COR-L47 (cell line): ENCODE measurements around the gene IL12RB2.

Experiments
- DNase-seq: peaks from one replicate; lab custom pipeline; 2025; lab: John Stamatoyannopoulos, UW

Gene IL12RB2

GRCh38 chr1:67347688-67348472, 40.2 kb downstream of the IL12RB2 start:
- DNase-seq, result peak; percentile 39

- no peak for DNase-seq
These were observed 41.0 kb downstream of the IL12RB2 start for GRCh38 chr1:67348586-67349252.

- DNase-seq, result no peak
These were observed 43.1 kb downstream of the IL12RB2 start for GRCh38 chr1:67350783-67351182.

DNA sequence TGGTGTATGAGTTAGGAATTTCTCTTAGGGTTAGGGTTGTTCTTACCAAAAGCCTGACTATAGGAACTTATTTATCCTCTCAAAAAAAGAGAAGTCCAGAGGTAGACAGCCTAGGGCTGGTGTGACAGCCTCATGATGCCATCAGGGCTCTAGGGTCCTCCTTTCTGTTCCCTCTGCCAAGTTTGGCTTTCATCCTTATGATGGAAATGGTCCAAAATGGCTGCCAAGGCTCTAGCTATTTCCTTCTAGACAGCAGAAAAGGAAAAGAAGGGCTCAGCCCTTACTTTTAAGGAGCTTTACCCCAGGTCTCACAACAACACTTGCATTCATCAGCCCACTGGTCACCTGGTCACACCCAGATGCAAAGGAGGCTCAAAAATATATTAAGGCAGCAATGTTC, 44.5 kb downstream of the IL12RB2 start:
- no peak for DNase-seq

DNA sequence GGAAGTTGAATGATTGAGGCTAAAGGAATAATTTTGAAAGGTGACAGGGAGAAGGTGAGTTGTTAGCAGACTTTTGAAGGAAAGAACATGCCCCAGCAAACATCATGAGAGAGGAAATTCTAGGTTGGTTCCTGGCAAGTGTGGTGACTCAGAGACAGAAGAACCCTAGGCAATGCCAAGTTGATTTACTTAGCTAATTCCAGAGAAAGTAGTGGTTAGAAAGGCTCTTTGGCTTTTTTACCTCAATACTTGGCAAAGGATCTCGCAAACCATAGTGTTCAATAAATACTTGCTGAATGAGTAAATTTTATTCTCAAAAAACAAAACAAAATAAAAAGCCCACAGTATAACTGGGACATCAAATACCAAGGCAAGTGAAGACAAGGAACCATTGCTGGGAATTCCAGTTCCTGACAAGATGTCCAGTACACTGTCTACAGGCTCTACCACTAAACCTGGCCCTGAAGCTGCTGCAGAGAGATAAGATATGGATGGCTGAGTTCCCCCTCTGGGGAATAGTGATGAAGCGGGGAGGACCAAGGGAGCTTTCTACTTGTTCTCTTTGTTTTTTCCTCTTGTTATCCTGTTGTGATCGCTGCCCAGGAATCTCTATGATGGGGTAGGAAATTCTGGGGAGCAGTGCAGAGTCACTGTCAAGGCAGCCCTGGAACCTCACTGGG, 48.2 kb downstream of the IL12RB2 start:
- no peak for DNase-seq

DNA sequence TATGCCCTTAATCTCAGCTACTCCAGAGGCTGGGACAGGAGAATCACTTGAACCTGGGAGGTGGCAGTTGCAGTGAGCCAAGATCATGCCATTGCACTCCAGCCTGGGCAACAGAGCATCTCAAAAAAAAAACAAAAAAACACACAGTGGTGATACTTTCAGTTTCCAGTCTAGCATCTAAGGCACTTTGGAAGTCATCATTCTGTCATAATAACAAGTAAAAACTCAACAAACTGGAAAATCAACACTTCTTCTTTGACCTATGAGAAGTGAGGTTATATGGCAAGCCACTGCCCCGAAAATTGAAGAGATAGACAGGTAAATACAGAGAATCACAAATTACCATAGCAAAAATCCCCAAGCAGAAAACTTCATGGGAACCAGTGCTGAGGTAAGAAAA, 51.9 kb downstream of the IL12RB2 start:
- DNase-seq, result no peak

DNA sequence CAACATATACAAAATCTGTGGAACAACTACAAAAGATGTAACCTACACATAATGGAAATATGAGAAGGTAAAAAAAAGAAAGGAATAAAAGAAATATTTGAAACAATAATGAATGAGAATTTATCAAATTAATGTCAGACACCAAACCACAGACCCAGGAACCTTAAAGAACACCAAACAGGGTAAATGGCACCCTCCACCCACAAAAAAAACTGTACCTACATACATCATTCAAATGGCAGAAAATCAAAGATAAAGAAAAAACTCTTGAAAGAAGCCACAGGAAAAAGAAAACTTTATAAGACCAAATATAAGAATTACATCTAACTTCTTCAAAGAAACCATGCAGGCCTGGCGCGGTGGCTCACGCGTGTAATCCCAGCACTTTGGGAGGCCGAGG, 54.0 kb downstream of the IL12RB2 start:
- DNase-seq, result no peak

GRCh38 chr1:67367370-67368045, 59.8 kb downstream of the IL12RB2 start:
- peak; percentile 46 for DNase-seq

DNA sequence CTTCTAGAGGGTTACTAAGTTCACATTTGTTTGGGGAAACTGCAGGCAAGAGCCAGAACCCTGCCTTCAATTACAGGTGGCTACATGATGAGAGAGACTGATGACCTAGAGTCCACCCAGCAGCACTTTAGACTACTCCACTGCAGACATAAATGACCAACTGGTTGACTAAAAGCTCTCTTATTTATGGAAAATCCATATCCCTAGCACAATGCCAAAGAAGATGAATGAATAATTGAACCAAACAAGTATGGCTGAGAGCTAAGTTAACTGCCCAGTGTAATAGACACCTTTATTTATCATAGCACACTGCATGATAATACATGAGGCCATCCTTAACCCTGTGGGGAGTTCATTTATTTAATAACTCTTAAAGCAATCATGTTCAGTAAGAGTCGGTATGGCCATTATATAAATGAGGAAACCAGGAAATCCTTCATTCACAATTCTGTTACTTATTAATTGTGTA, 60.4 kb downstream of the IL12RB2 start:
- no peak for DNase-seq

- no peak for DNase-seq
These were observed 63.4 kb downstream of the IL12RB2 start for GRCh38 chr1:67371043-67371442.

- DNase-seq, result no peak
These were observed 64.0 kb downstream of the IL12RB2 start for GRCh38 chr1:67371681-67372080.

DNA sequence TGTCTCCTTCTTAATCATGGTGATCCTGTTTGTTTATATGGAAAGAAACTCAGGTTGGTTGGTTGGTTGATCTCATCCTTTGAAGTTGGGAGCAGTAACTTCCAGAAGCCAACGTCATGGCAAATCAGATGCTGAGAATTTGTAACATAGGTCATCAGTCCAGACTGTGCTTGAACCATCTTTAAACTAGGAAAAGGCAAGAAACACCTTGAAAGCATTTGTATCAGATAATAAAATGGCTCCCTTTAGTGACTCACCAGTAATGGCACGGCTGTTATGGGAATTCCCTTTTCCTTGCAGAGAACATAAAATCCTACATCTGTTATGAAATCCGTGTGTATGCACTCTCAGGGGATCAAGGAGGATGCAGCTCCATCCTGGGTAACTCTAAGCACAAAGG, 64.5 kb downstream of the IL12RB2 start:
- no peak for DNase-seq

- no peak for DNase-seq
These were observed 65.2 kb downstream of the IL12RB2 start for GRCh38 chr1:67372898-67373297.

DNA sequence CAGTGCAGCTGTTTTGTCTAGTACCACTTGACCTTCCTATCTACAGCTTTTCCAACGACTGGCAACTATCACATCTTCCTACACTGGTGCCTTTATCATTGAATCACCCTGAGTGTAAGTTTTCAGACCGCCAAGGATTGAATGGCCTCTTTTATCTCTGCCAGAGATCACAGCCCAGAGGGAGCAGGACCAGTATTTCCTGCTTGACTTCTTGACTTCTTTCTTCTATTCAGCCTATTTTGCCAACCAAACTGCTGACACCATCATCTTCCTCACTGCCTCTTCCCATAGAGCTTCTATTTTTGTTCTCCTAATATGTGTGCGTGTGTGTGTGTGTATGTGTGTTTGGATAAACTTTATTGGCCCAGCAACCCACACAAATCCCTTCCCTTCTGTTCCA, 68.7 kb downstream of the IL12RB2 start:
- DNase-seq, result no peak

GRCh38 chr1:67377253-67377652, 69.6 kb downstream of the IL12RB2 start:
- DNase-seq, result no peak

- DNase-seq, result no peak
These were observed 73.5 kb downstream of the IL12RB2 start for GRCh38 chr1:67381154-67381553.

GRCh38 chr1:67382292-67382691, 74.6 kb downstream of the IL12RB2 start:
- DNase-seq, result no peak

- DNase-seq, result no peak
These were observed 76.4 kb downstream of the IL12RB2 start for GRCh38 chr1:67383999-67384638.

DNA sequence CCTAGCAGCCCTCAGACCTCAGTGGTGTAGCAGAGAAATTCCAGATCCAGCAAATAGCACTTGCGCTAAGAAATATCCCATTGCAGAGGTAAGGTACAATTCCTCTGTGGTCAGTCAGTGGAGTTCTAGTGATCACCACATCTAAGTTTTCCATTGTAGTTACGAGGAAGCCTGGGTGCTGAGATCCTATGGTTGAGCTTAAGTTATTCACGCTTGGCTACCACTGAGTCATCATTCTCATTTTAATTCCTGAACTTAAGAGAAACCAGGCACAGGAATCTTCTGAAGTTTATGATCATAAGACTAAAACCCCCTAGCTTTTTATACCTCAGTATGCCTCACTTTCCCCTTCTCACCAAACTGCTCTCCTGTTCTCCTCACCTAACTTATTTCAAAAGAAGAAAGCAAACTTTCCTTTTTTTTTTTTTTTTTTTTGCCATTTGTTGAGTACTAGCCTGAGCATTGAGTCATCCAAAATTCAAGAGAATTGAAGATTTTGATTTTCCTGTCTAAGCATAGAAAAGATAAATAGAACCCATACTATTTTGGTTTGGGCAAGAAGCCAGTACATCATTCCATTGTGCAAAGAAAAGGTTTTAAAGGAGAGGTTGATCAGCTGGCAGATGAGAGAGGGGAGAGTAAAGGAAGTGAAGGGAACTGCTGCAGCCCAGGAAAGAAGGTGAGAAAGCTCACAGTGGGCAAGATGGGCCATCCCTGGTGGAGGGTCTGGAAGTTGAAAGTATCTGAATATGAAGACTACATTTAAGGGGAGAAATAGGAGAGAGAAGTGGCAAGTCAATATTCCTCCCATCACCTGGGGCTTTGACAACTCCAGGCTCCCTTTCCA, 82.6 kb downstream of the IL12RB2 start:
- no peak for DNase-seq

GRCh38 chr1:67393240-67393639, 85.6 kb downstream of the IL12RB2 start:
- no peak for DNase-seq

GRCh38 chr1:67393737-67394136, 86.1 kb downstream of the IL12RB2 start:
- no peak for DNase-seq
